Measurements from ENCODE around the gene FBRSL1. TPM values are rescaled to one million over a fixed set of nuclear protein-coding genes. Genes with fewer than 3 reads are reported as not detected.

The FBRSL1 gene
- total and polyA plus RNA-seq, 2 donors from 2014 or later = 23.8 to 44.7 TPM

GRCh38 chr12:132518354-132518992 is 28.5 kb downstream of the FBRSL1 start:
- Histone ChIP-seq H3K9ac (ENCODE audit: low read length in 3 of 3) (no peak overlapping the region), H3K27me3 (ENCODE audit: control insufficient read depth, insufficient read depth, low read length) (no peaks in the 10 kb centered on the region), H3K9me3 (ENCODE audit: control insufficient read depth in 2 of 3, insufficient read depth in 1 of 3, low read length in 3 of 3) (peaks cover 0 to 3% (median 0%) of the 10 kb centered on the region in 3 donors), H3K4me1 (ENCODE audit: control insufficient read depth in 2 of 3, insufficient read depth in 2 of 3, low read depth in 1 of 3, low read length in 3 of 3) (peaks cover 5 to 45% (median 19%) of the 10 kb centered on the region in 3 donors), H3K4me3 (ENCODE audit: low read length in 3 of 3) (peak overlapping the region in 1 of 3 donors; percentile 17), H3K27ac (ENCODE audit: low read depth in 2 of 2, low read length in 2 of 2) (no peak overlapping the region), H3K36me3 (ENCODE audit: control insufficient read depth in 2 of 3, insufficient read depth in 3 of 3, low read length in 3 of 3) (peaks cover 5 to 8% (median 7%) of the 10 kb centered on the region in 3 donors)
- TF ChIP-seq CTCF (IDR thresholded peaks at IDR 0.05; ENCODE audit: borderline replicate concordance, extremely low read depth, insufficient read depth) = no peak
- DNase-seq (no peak), FAIRE-seq (no peak)
- intact Hi-C loops (cut with DNase I) = no loop called here

GRCh38 chr12:132520421-132521199 is 30.7 kb downstream of the FBRSL1 start:
- H3K4me1 ChIP-seq (ENCODE audit: control insufficient read depth in 2 of 3, insufficient read depth in 2 of 3, low read depth in 1 of 3, low read length in 3 of 3) = peaks cover 5 to 52% (median 15%) of the 10 kb centered on the region in 3 donors
- DNase-seq (no peak), FAIRE-seq (no peak)
- no peak overlapping the region for H3K27ac ChIP-seq (ENCODE audit: low read depth in 2 of 2, low read length in 2 of 2)
- no peaks in the 10 kb centered on the region for H3K27me3 ChIP-seq (ENCODE audit: control insufficient read depth, insufficient read depth, low read length)
- peaks cover 5 to 8% (median 7%) of the 10 kb centered on the region in 3 donors for H3K36me3 ChIP-seq (ENCODE audit: control insufficient read depth in 2 of 3, insufficient read depth in 3 of 3, low read length in 3 of 3)
- intact Hi-C loops (cut with DNase I) = loop anchor here (10.0 kb wide), 1 partner anchor 106 kb away; no protein-coding TSS in a partner anchor
- no peak overlapping the region for H3K9ac ChIP-seq (ENCODE audit: low read length in 3 of 3)
- H3K4me3 ChIP-seq (ENCODE audit: low read length in 3 of 3) = no peak overlapping the region
- peaks cover 0 to 3% (median 0%) of the 10 kb centered on the region in 3 donors for H3K9me3 ChIP-seq (ENCODE audit: control insufficient read depth in 2 of 3, insufficient read depth in 1 of 3, low read length in 3 of 3)
- TF ChIP-seq CTCF (IDR thresholded peaks at IDR 0.05; ENCODE audit: borderline replicate concordance, extremely low read depth, insufficient read depth) = no peak

GRCh38 chr12:132521200-132521580 is 31.2 kb downstream of the FBRSL1 start:
- no peak overlapping the region for H3K4me3 ChIP-seq (ENCODE audit: low read length in 3 of 3)
- FAIRE-seq (no peak), DNase-seq (no peak)
- intact Hi-C loops (cut with DNase I) = loop anchor here (10.0 kb wide), 1 partner anchor 106 kb away; no protein-coding TSS in a partner anchor
- H3K9me3 ChIP-seq (ENCODE audit: control insufficient read depth in 2 of 3, insufficient read depth in 1 of 3, low read length in 3 of 3) = peaks cover 0 to 3% (median 0%) of the 10 kb centered on the region in 3 donors
- peaks cover 5 to 8% (median 7%) of the 10 kb centered on the region in 3 donors for H3K36me3 ChIP-seq (ENCODE audit: control insufficient read depth in 2 of 3, insufficient read depth in 3 of 3, low read length in 3 of 3)
- H3K9ac ChIP-seq (ENCODE audit: low read length in 3 of 3) = no peak overlapping the region
- H3K27ac ChIP-seq (ENCODE audit: low read depth in 2 of 2, low read length in 2 of 2) = no peak overlapping the region
- no peak for TF ChIP-seq CTCF (IDR thresholded peaks at IDR 0.05; ENCODE audit: borderline replicate concordance, extremely low read depth, insufficient read depth)
- H3K4me1 ChIP-seq (ENCODE audit: control insufficient read depth in 2 of 3, insufficient read depth in 2 of 3, low read depth in 1 of 3, low read length in 3 of 3) = peaks cover 5 to 52% (median 15%) of the 10 kb centered on the region in 3 donors
- no peaks in the 10 kb centered on the region for H3K27me3 ChIP-seq (ENCODE audit: control insufficient read depth, insufficient read depth, low read length)
